CD4-positive, alpha-beta T cell (primary cell): ENCODE results near the gene FRMD4B. TPM values are rescaled to one million over a fixed set of nuclear protein-coding genes. Genes with fewer than 3 reads are reported as not detected.

ENCODE experiments used
- ATAC-seq: fragments of 200-7000 bp; cut with Tn5 transposase; one replicate; pipeline ENCODE4 v1.10.0; 2022; ENCODE audit warnings: mild to moderate bottlenecking; ENCODE audit not compliant: poor library complexity
- CTCF ChIA-PET: fragments of 350-600 bp; sonication (Branson Sonifier 250); formaldehyde crosslinking; loops from one replicate; lab custom pipeline; 2021; ENCODE audit warnings: antibody characterized with exemption, inconsistent platforms; lab: Charles Lee
- POLR2A ChIA-PET: fragments of 350-600 bp; sonication (Branson Sonifier 250); formaldehyde crosslinking; loops from one replicate; lab custom pipeline; 2021; ENCODE audit warnings: antibody characterized with exemption, inconsistent platforms; lab: Charles Lee
- DNase-seq, 14 experiments: peaks; one replicate each; pipeline ENCODE4 v3.0.0-alpha.2; 2013 to 2020; ENCODE audit warnings: mixed read lengths in 2 of 14
- H3K27ac ChIP-seq, 2 donors: one replicate each; pipeline versions ENCODE4 v1.5.1 to v1.7.0; 2013; ENCODE audit warnings: low read length in 2 of 2, low read depth in 1 of 2, mild to moderate bottlenecking in 1 of 2
- H3K27me3 ChIP-seq, 2 experiments: 1 replicate in 1 of 2; 2 replicates in 1 of 2; pipeline versions ENCODE4 v1.6.1 to v1.7.0; 2013; ENCODE audit warnings: low read length in 2 of 2, control low read depth in 1 of 2, mild to moderate bottlenecking in 1 of 2, moderate library complexity in 1 of 2; ENCODE audit not compliant: insufficient read depth in 2 of 2, control insufficient read depth in 1 of 2
- H3K36me3 ChIP-seq: one replicate; pipeline ENCODE4 v1.6.1; 2013; ENCODE audit warnings: low read length, control low read depth; ENCODE audit not compliant: insufficient read depth
- H3K4me1 ChIP-seq: one replicate; pipeline ENCODE4 v1.6.1; 2013; ENCODE audit warnings: low read length, control low read depth; ENCODE audit not compliant: insufficient read depth
- H3K4me3 ChIP-seq: one replicate; pipeline ENCODE4 v1.5.1; 2013; ENCODE audit warnings: mild to moderate bottlenecking, low read length, moderate library complexity
- H3K9me3 ChIP-seq, 2 experiments: 1 replicate in 1 of 2; 2 replicates in 1 of 2; pipeline versions ENCODE4 v1.6.1 to v1.7.0; 2013; ENCODE audit warnings: low read length in 2 of 2, mild to moderate bottlenecking in 2 of 2, control low read depth in 1 of 2, moderate library complexity in 1 of 2; ENCODE audit not compliant: control insufficient read depth in 1 of 2, insufficient read depth in 1 of 2
- H3K27ac Mint-ChIP-seq: one replicate; pipeline ENCODE4 v1.8.0; 2020; ENCODE audit warnings: mixed read lengths
- H3K27me3 Mint-ChIP-seq: one replicate; pipeline ENCODE4 v1.8.0; 2021; ENCODE audit warnings: mixed read lengths
- H3K36me3 Mint-ChIP-seq: one replicate; pipeline ENCODE4 v1.8.0; 2021; ENCODE audit warnings: low read depth, mixed read lengths
- H3K4me1 Mint-ChIP-seq: one replicate; pipeline ENCODE4 v1.8.0; 2021; ENCODE audit warnings: low read depth, mixed read lengths
- H3K4me3 Mint-ChIP-seq: one replicate; pipeline ENCODE4 v1.8.0; 2020; ENCODE audit warnings: mild to moderate bottlenecking, mixed read lengths
- H3K9me3 Mint-ChIP-seq: one replicate; pipeline ENCODE4 v1.8.0; 2020; ENCODE audit warnings: mixed read lengths
- intact Hi-C, 2 experiments: fragments of 100-400 bp; cut with DNase I in 1 of 2; cut with micrococcal nuclease in 1 of 2; formaldehyde crosslinking; loops; one replicate each; pipeline versions ENCODE4 v1.15.1 to v1.9.0; 2023 to 2025; cut with DNase I, micrococcal nuclease
- total RNA-seq, 174 experiments: library from RNA in 2 of 174; stranded (reverse) in 2 of 174; gene quantifications; one replicate each; pipeline ENCODE4 v1.2.3 and lab custom pipeline; 2021 to 2026
- TF ChIP-seq, protein P1 (sequence below): fragments of 200-600 bp; IDR thresholded peaks from one replicate; pipeline ENCODE4 v1.8.0; 2022; ENCODE audit warnings: antibody characterized with exemption, mild to moderate bottlenecking

Gene FRMD4B
- total RNA-seq, 2 experiments from 2014 or later = 5.5 to 7.7 TPM

GRCh38 chr3:69201658-69202057, 184.2 kb downstream of the FRMD4B start:
- ChIA-PET POLR2A (no interaction called here), CTCF (interaction anchor here (1.2 to 2.0 kb wide), 2 partner anchors 40 to 104 kb away, joined by 4 to 5 read pairs; no protein-coding TSS in a partner anchor)
- Mint-ChIP-seq H3K36me3 (no peaks in the 10 kb centered on the region), H3K27ac (no peak overlapping the region), H3K4me1 (peaks cover 45% of the 10 kb centered on the region), H3K9me3 (no peaks in the 10 kb centered on the region), H3K4me3 (no peak overlapping the region), H3K27me3 (no peaks in the 10 kb centered on the region)
- intact Hi-C loops = no loop called here
- Histone ChIP-seq H3K4me1 (peaks cover 32% of the 10 kb centered on the region), H3K4me3 (no peak overlapping the region), H3K27me3 (no peaks in the 10 kb centered on the region), H3K36me3 (peaks cover 6% of the 10 kb centered on the region), H3K27ac (no peak overlapping the region), H3K9me3 (no peaks in the 10 kb centered on the region)
- no peak for DNase-seq
- ATAC-seq = no peak
- TF ChIP-seq, protein P1, sequence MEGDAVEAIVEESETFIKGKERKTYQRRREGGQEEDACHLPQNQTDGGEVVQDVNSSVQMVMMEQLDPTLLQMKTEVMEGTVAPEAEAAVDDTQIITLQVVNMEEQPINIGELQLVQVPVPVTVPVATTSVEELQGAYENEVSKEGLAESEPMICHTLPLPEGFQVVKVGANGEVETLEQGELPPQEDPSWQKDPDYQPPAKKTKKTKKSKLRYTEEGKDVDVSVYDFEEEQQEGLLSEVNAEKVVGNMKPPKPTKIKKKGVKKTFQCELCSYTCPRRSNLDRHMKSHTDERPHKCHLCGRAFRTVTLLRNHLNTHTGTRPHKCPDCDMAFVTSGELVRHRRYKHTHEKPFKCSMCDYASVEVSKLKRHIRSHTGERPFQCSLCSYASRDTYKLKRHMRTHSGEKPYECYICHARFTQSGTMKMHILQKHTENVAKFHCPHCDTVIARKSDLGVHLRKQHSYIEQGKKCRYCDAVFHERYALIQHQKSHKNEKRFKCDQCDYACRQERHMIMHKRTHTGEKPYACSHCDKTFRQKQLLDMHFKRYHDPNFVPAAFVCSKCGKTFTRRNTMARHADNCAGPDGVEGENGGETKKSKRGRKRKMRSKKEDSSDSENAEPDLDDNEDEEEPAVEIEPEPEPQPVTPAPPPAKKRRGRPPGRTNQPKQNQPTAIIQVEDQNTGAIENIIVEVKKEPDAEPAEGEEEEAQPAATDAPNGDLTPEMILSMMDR = no peak

DNA sequence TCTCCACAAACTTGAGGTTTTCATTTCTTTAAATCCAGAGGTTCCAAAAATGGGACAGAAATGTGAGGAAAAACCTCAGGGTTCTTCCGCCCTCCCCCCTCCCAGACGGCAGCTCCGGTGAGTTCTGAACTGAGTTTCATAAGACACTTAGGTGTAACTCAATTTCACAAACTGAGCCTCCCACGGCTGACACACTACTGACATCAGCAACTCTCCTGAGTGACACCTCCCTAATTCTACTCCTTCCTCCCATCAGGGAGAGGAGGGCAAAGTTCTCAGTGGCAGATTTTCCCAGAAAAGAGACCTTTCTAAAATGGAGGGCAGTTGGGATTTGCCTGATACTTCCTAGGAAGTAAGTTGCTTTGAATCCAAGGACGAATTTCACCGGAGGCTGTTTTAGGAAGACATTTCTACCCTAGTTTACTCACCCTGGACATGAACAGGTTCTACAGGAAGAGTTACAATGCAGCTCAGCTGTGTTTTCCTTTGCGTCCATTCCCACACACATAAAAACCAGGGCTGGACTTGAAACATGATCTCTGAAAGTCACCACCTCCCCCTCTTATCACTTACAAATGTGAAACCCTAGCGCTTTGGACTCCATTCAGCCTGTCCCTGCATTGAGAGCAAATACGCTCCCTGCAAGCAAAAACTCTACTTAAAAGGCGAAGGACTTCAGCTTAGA, 185.4 kb downstream of the FRMD4B start:
- H3K36me3 ChIP-seq = peaks cover 13% of the 10 kb centered on the region
- no peaks in the 10 kb centered on the region for H3K9me3 ChIP-seq
- no peak for ATAC-seq
- H3K4me3 ChIP-seq = peak overlapping the region; percentile 74
- H3K27me3 ChIP-seq = no peaks in the 10 kb centered on the region
- Mint-ChIP-seq H3K27ac (peak overlapping the region; percentile 66), H3K9me3 (no peaks in the 10 kb centered on the region), H3K27me3 (no peaks in the 10 kb centered on the region), H3K36me3 (no peaks in the 10 kb centered on the region), H3K4me3 (peak overlapping the region; percentile 92), H3K4me1 (peaks cover 45% of the 10 kb centered on the region)
- CTCF ChIA-PET = interaction anchor here (1.2 to 1.8 kb wide), 2 partner anchors 39 to 106 kb away, joined by 4 to 6 read pairs; no protein-coding TSS in a partner anchor
- DNase-seq = peak in 7 of 14 experiments; percentile 7 to 71 (median 43)
- POLR2A ChIA-PET = interaction anchor here (0.7 to 1.6 kb wide), 6 partner anchors 9 to 148 kb away, joined by 3 to 5 read pairs (median 3); partner anchors contain the start of gene TMF1
- H3K4me1 ChIP-seq = peaks cover 25% of the 10 kb centered on the region
- intact Hi-C loops = no loop called here
- TF ChIP-seq, protein P1 = no peak
- H3K27ac ChIP-seq = peak overlapping the region in 1 of 2 donors; percentile 45

- peaks cover 45% of the 10 kb centered on the region for H3K4me1 Mint-ChIP-seq
- intact Hi-C loops = no loop called here
- TF ChIP-seq, protein P1 = no peak
- peak overlapping the region; percentile 92 for H3K4me3 Mint-ChIP-seq
- peak overlapping the region; percentile 27 to 75 for H3K27ac ChIP-seq
- no peaks in the 10 kb centered on the region for H3K27me3 Mint-ChIP-seq
- ChIA-PET POLR2A (interaction anchor here (0.7 to 1.6 kb wide), 8 partner anchors 10 to 148 kb away, joined by 3 to 5 read pairs (median 3); partner anchors contain the start of gene TMF1), CTCF (interaction anchor here (1.8 kb wide), 1 partner anchor 107 kb away, joined by 6 read pairs; no protein-coding TSS in a partner anchor)
- H3K9me3 ChIP-seq = no peaks in the 10 kb centered on the region
- H3K36me3 ChIP-seq = peaks cover 15% of the 10 kb centered on the region
- H3K4me3 ChIP-seq = peak overlapping the region; percentile 74
- no peaks in the 10 kb centered on the region for H3K36me3 Mint-ChIP-seq
- no peaks in the 10 kb centered on the region for H3K27me3 ChIP-seq
- DNase-seq (peak in 4 of 14 experiments; percentile 14 to 62 (median 36)), ATAC-seq (no peak)
- peak overlapping the region; percentile 66 for H3K27ac Mint-ChIP-seq
- H3K4me1 ChIP-seq = peaks cover 25% of the 10 kb centered on the region
- no peaks in the 10 kb centered on the region for H3K9me3 Mint-ChIP-seq
These were observed 185.9 kb downstream of the FRMD4B start for GRCh38 chr3:69199942-69200341.
